B cell (primary cell): ENCODE results near the gene STH. TPM values are rescaled to one million over a fixed set of nuclear protein-coding genes. Genes with fewer than 3 reads are reported as not detected.
"Not testable (repeated sequence)": the region's sequence is repeated elsewhere in the genome, so short reads cannot be mapped to it uniquely, and the experiment has no call there.

Source experiments
- ATAC-seq: fragments of 200-7000 bp; cut with Tn5 transposase; one replicate; pipeline ENCODE4 v1.10.0; 2021; ENCODE audit warnings: low read depth, mild to moderate bottlenecking, moderate number of reproducible peaks, moderate library complexity
- CTCF ChIA-PET: fragments of 350-600 bp; sonication (Branson Sonifier 250); formaldehyde crosslinking; loops from one replicate; lab custom pipeline; 2021; ENCODE audit warnings: antibody characterized with exemption, inconsistent platforms; lab: Charles Lee
- POLR2A ChIA-PET: fragments of 350-600 bp; sonication (Branson Sonifier 250); formaldehyde crosslinking; loops from one replicate; lab custom pipeline; 2021; ENCODE audit warnings: antibody characterized with exemption; lab: Charles Lee
- DNase-seq: peaks from one replicate; pipeline ENCODE4 v3.0.0; 2013
- H2AFZ ChIP-seq: 2 replicates; pipeline ENCODE4 v1.6.1; 2012; ENCODE audit warnings: mild to moderate bottlenecking, low read depth, low read length; ENCODE audit not compliant: insufficient read depth, poor library complexity, severe bottlenecking
- H3K27ac ChIP-seq, 2 donors: 1 replicate in 1 of 2; 2 replicates in 1 of 2; pipeline ENCODE4 v1.5.1; 2012 to 2013; ENCODE audit warnings: low read length in 2 of 2, mild to moderate bottlenecking in 2 of 2, moderate library complexity in 1 of 2
- H3K27me3 ChIP-seq, 4 experiments: fragments of 200-600 bp in 1 of 4; sonication (generic) in 1 of 4; replicated peaks in 1 of 4; 1 replicate in 2 of 4; 2 replicates in 2 of 4; pipeline versions ENCODE4 v1.6.1 to v1.7.0; 2013 to 2016; ENCODE audit warnings: low read length in 3 of 4, mild to moderate bottlenecking in 2 of 4, mixed read lengths in 1 of 4, moderate library complexity in 1 of 4; ENCODE audit not compliant: insufficient read depth in 4 of 4, control insufficient read depth in 3 of 4; ENCODE audit errors: control extremely low read depth in 1 of 4
- H3K36me3 ChIP-seq, 2 experiments: replicated peaks in 1 of 2; 1 replicate in 1 of 2; 2 replicates in 1 of 2; pipeline versions ENCODE4 v1.6.1 to v1.7.1; 2013; ENCODE audit warnings: low read length in 1 of 2; ENCODE audit not compliant: insufficient read depth in 2 of 2, control insufficient read depth in 1 of 2; ENCODE audit errors: control extremely low read depth in 1 of 2, extremely low read depth in 1 of 2
- H3K4me1 ChIP-seq, 2 donors: fragments of 200-600 bp in 1 of 2; sonication (generic) in 1 of 2; 1 replicate in 1 of 2; 2 replicates in 1 of 2; pipeline versions ENCODE4 v1.5.1 to v1.6.1; 2013 to 2017; ENCODE audit warnings: low read length in 2 of 2; ENCODE audit not compliant: control insufficient read depth in 2 of 2, insufficient read depth in 2 of 2
- H3K4me2 ChIP-seq: replicated peaks from 2 replicates; pipeline ENCODE3; 2012; ENCODE audit warnings: mild to moderate bottlenecking, low read depth, low read length; ENCODE audit not compliant: poor library complexity, severe bottlenecking
- H3K4me3 ChIP-seq, 5 experiments: fragments of 200-600 bp in 1 of 5; sonication (generic) in 1 of 5; 1 replicate in 3 of 5; 2 replicates in 2 of 5; pipeline versions ENCODE4 v1.5.1 to v1.7.0; 2011 to 2016; ENCODE audit warnings: low read length in 4 of 5, mild to moderate bottlenecking in 4 of 5, low read depth in 2 of 5, control low read depth in 1 of 5, moderate library complexity in 1 of 5; ENCODE audit not compliant: insufficient read depth in 1 of 5; ENCODE audit errors: control extremely low read depth in 1 of 5, extremely low read depth in 1 of 5
- H3K79me2 ChIP-seq: fragments of 200-600 bp; sonication (generic); one replicate; pipeline ENCODE4 v1.6.0; 2016; ENCODE audit warnings: low read length; ENCODE audit not compliant: control insufficient read depth, insufficient read depth
- H3K9ac ChIP-seq: fragments of 200-600 bp; sonication (generic); 2 replicates; pipeline ENCODE4 v1.6.1; 2017; ENCODE audit warnings: mild to moderate bottlenecking, low read length, moderate library complexity
- H3K9me3 ChIP-seq, 3 donors: one replicate each; pipeline versions ENCODE4 v1.6.1 to v1.7.1; 2013; ENCODE audit warnings: low read length in 2 of 3; ENCODE audit not compliant: control insufficient read depth in 2 of 3, insufficient read depth in 1 of 3; ENCODE audit errors: control extremely low read depth in 1 of 3
- H4K20me1 ChIP-seq: 2 replicates; pipeline ENCODE4 v1.6.0; 2012; ENCODE audit warnings: mild to moderate bottlenecking, low read length; ENCODE audit not compliant: insufficient read depth, control insufficient read depth, poor library complexity, severe bottlenecking
- H3K27ac Mint-ChIP-seq: one replicate; pipeline ENCODE4 v1.8.0; 2021; ENCODE audit warnings: mixed read lengths
- H3K27me3 Mint-ChIP-seq: one replicate; pipeline ENCODE4 v1.8.0; 2021; ENCODE audit warnings: mixed read lengths
- H3K4me1 Mint-ChIP-seq: one replicate; pipeline ENCODE4 v1.8.0; 2021; ENCODE audit warnings: mixed read lengths
- H3K4me3 Mint-ChIP-seq: one replicate; pipeline ENCODE4 v1.8.0; 2021; ENCODE audit warnings: mixed read lengths
- H3K9me3 Mint-ChIP-seq: one replicate; pipeline ENCODE4 v1.8.0; 2022; ENCODE audit warnings: mixed read lengths; ENCODE audit not compliant: insufficient read depth
- CTCF ChIP-seq: fragments of 200-600 bp; IDR thresholded peaks from one replicate; pipeline ENCODE4 v1.8.0; 2022; ENCODE audit warnings: antibody characterized with exemption, mild to moderate bottlenecking
- EZH2 ChIP-seq: IDR thresholded peaks from 2 replicates; pipeline ENCODE4 v1.6.1; 2012; ENCODE audit warnings: borderline replicate concordance, low read depth, mild to moderate bottlenecking, moderate library complexity, low read length; ENCODE audit not compliant: insufficient read depth, poor library complexity, severe bottlenecking
- WGBS: methylation state at CpG from one replicate; pipeline ENCODE4 v1.1.5; 2013; ENCODE audit warnings: missing lambda C conversion rate; ENCODE audit not compliant: insufficient coverage; 5-methylcytosine and 5-hydroxymethylcytosine counted together
- intact Hi-C: fragments of 100-400 bp; cut with micrococcal nuclease; formaldehyde crosslinking; loops from one replicate; pipeline ENCODE4 v1.10.0; 2022
- polyA plus RNA-seq: library from polyadenylated mRNA; depleted of rRNA; stranded (reverse); fragments of >200 nt; gene quantifications from 2 replicates; pipeline ENCODE4 v1.2.3, GENCODE V29; 2012
- total RNA-seq, 2 donors: library from RNA; stranded (reverse); fragments of 120-200 nt in 1 of 2; gene quantifications; 1 replicate in 1 of 2; 2 replicates in 1 of 2; pipeline versions ENCODE4 v1.2.3 to v1.2.4, GENCODE V29; 2013 to 2022

Gene STH
- total and polyA plus RNA-seq, 2 donors (not counting 1 experiment from before 2014, with no cell fraction given), result not detected

- H3K79me2 ChIP-seq, H2AFZ ChIP-seq, H4K20me1 ChIP-seq, intact Hi-C loops, H3K9me3 Mint-ChIP-seq, CTCF ChIA-PET, H3K27me3 Mint-ChIP-seq, H3K9ac ChIP-seq, H3K4me2 ChIP-seq, ATAC-seq, H3K36me3 ChIP-seq, H3K4me3 ChIP-seq, H3K27ac ChIP-seq, H3K27me3 ChIP-seq, H3K9me3 ChIP-seq, POLR2A ChIA-PET, DNase-seq, H3K4me3 Mint-ChIP-seq: not testable (repeated sequence)
- H3K4me1 Mint-ChIP-seq, result peaks cover 67% of the 10 kb centered on the region
- H3K27ac Mint-ChIP-seq, result peak overlapping the region; percentile 15
- WGBS, result 97% methylated on average over 5 of the region's 7 CpGs
- peaks cover 54 to 77% of the 10 kb centered on the region in 2 donors for H3K4me1 ChIP-seq
Observed at GRCh38 chr17:46023366-46023765, 24.3 kb downstream of the STH start.

GRCh38 chr17:46023783-46024388 lies 24.8 kb downstream of the STH start:
- ChIA-PET POLR2A (no interaction called here), CTCF (interaction anchor here (1.1 kb wide), 1 partner anchor 20 kb away, joined by 3 read pairs; no protein-coding TSS in a partner anchor)
- 92% methylated on average over 22 of the region's 24 CpGs for WGBS
- Histone ChIP-seq H3K4me1 (peaks cover 60 to 77% of the 10 kb centered on the region in 2 donors), H3K9ac (no peak overlapping the region), H3K27me3 (no peaks in the 10 kb centered on the region), H3K27ac (peak overlapping the region in 1 of 2 donors; percentile 0), H3K9me3 (peaks cover 0 to 5% (median 0%) of the 10 kb centered on the region in 3 donors), H3K79me2 (no peaks in the 10 kb centered on the region), H3K4me2 (no peak overlapping the region), H3K36me3 (peaks cover 4 to 6% of the 10 kb centered on the region in 2 experiments), H2AFZ (no peak overlapping the region), H3K4me3 (no peak overlapping the region), H4K20me1 (no peaks in the 10 kb centered on the region)
- Mint-ChIP-seq H3K4me3 (no peak overlapping the region), H3K4me1 (peaks cover 69% of the 10 kb centered on the region), H3K9me3 (no peaks in the 10 kb centered on the region), H3K27ac (peak overlapping the region; percentile 56), H3K27me3 (no peaks in the 10 kb centered on the region)
- no peak for TF ChIP-seq EZH2
- TF ChIP-seq CTCF, result no peak
- DNase-seq (no peak), ATAC-seq (no peak)
- intact Hi-C loops, result no loop called here
